Suprapubic skin (tissue), 4 donors: Measurements from ENCODE around the gene RABGGTA.

ENCODE experiments used
- CTCF ChIP-seq, 2 donors: fragments of 200-600 bp in 1 of 2; fragments of 450-650 bp in 1 of 2; sonication (generic) in 1 of 2; IDR thresholded peaks; one replicate each; pipeline ENCODE4 v1.5.1; 2016 to 2019; ENCODE audit warnings: antibody characterized with exemption in 2 of 2, mild to moderate bottlenecking in 1 of 2, moderate library complexity in 1 of 2
- POLR2A ChIP-seq, 2 donors: fragments of 450-650 bp; IDR thresholded peaks; one replicate each; pipeline ENCODE4 v1.6.1; 2017; ENCODE audit warnings: antibody characterized with exemption in 2 of 2, mild to moderate bottlenecking in 2 of 2, moderate library complexity in 2 of 2
- POLR2AphosphoS5 ChIP-seq, 3 donors: sonication (generic); formaldehyde crosslinking; IDR thresholded peaks; one replicate each; pipeline ENCODE4 v1.6.1; 2017; ENCODE audit warnings: antibody characterized with exemption in 3 of 3

GRCh38 chr14:24285351-24285750 is 14.0 kb upstream of the RABGGTA start:
- TF ChIP-seq POLR2AphosphoS5 (IDR thresholded peaks at IDR 0.05) (no peak), CTCF (IDR thresholded peaks at IDR 0.05) (no peak), POLR2A (IDR thresholded peaks at IDR 0.05) (no peak)
